Immature natural killer cell (primary cell): ENCODE results near the gene OR14A16. TPM values are rescaled to one million over a fixed set of nuclear protein-coding genes. Genes with fewer than 3 reads are reported as not detected.

Source experiments
- DNase-seq, 3 donors: peaks; one replicate each; pipeline ENCODE4 v3.0.0; 2022; ENCODE audit warnings: mixed read lengths in 1 of 3
- H3K27ac Mint-ChIP-seq, 6 donors: one replicate each; pipeline ENCODE4 v1.8.0; 2020; ENCODE audit warnings: mixed read lengths in 6 of 6, mild to moderate bottlenecking in 5 of 6, inconsistent platforms in 4 of 6, moderate library complexity in 3 of 6
- H3K27me3 Mint-ChIP-seq, 3 donors: one replicate each; pipeline ENCODE4 v1.8.0; 2020 to 2021; ENCODE audit warnings: low read depth in 3 of 3, mild to moderate bottlenecking in 3 of 3, mixed read lengths in 3 of 3, moderate library complexity in 3 of 3, inconsistent platforms in 1 of 3
- H3K36me3 Mint-ChIP-seq, 3 donors: one replicate each; pipeline ENCODE4 v1.8.0; 2020; ENCODE audit warnings: mixed read lengths in 3 of 3, inconsistent platforms in 2 of 3, mild to moderate bottlenecking in 2 of 3
- H3K4me1 Mint-ChIP-seq, 2 donors: one replicate each; pipeline ENCODE4 v1.8.0; 2020; ENCODE audit warnings: inconsistent platforms in 2 of 2, mild to moderate bottlenecking in 2 of 2, mixed read lengths in 2 of 2, moderate library complexity in 1 of 2
- H3K4me3 Mint-ChIP-seq, 5 donors: one replicate each; pipeline ENCODE4 v1.8.0; 2020; ENCODE audit warnings: mild to moderate bottlenecking in 5 of 5, mixed read lengths in 5 of 5, inconsistent platforms in 3 of 5, moderate library complexity in 3 of 5
- H3K9me3 Mint-ChIP-seq, 6 donors: one replicate each; pipeline ENCODE4 v1.8.0; 2020; ENCODE audit warnings: mild to moderate bottlenecking in 6 of 6, mixed read lengths in 6 of 6, inconsistent platforms in 4 of 6, moderate library complexity in 3 of 6
- polyA plus RNA-seq, 3 donors: library from polyadenylated mRNA; unstranded; fragments of 300-500 nt; fragmentation: Illumina TruSeq; gene quantifications; one replicate each; pipeline ENCODE4 v1.2.3, GENCODE V29; 2021

OR14A16 gene
- polyA plus RNA-seq, 3 donors from 2014 or later: not detected

DNA sequence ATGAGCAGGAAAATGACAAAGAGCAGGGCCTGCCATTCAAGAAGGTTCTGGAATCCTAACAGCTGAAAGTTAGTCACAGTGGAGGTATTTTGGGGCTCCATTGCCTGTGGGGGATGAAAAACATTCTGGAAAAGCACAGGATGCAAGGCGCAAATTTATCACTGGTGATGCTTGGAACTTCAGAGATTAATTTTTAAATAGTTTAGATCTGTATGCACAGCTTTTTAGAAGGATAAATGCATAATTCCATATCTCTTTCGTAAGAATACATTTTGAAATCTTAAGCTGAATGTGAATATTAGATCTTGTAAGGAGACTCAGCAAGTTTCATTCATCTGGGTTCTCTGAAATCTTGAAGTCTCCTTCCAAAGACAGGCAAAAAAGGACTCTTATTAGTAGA, 17.9 kb upstream of the OR14A16 start, which contains the start of gene OR11L1:
Gene OR11L1, minus strand, starts transcription at position 101 of the 400 bp plus-strand sequence. Its CDS starts 0 bp downstream, at position 101.
- H3K27ac Mint-ChIP-seq: no peak within 1 kb of the TSS
- peaks cover 0 to 3% (median 0%) of the 10 kb centered on the region in 6 donors for H3K9me3 Mint-ChIP-seq
- no peak for DNase-seq
- no peaks in the 10 kb centered on the region for H3K4me1 Mint-ChIP-seq
- peaks cover 0 to 6% (median 2%) of the 10 kb centered on the region in 3 donors for H3K27me3 Mint-ChIP-seq
- no peaks in the 10 kb centered on the region for H3K36me3 Mint-ChIP-seq
- H3K4me3 Mint-ChIP-seq: no peak within 1 kb of the TSS

DNA sequence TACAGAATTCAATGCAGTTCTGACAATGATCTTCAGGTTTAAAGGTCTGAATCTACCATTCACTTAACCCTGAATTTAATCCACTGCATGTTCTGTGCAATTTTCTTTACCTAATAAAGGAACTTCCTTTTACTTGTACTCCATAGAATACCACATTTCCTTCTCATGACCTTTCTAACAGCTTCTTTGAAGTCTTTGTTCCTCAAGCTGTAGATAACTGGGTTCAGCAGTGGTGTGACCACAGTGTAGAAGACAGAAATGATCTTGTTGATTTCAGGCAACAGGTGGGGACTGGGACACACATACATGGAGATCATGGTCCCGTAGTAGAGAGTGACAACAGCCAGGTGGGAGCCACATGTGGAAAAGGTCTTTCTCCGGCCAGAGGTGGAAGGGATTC, 16.9 kb upstream of the OR14A16 start:
- Mint-ChIP-seq H3K27ac (no peak overlapping the region), H3K9me3 (peaks cover 0 to 7% (median 1%) of the 10 kb centered on the region in 6 donors), H3K4me1 (no peaks in the 10 kb centered on the region), H3K27me3 (peaks cover 0 to 6% (median 2%) of the 10 kb centered on the region in 3 donors), H3K4me3 (no peak overlapping the region), H3K36me3 (no peaks in the 10 kb centered on the region)
- DNase-seq: no peak

DNA sequence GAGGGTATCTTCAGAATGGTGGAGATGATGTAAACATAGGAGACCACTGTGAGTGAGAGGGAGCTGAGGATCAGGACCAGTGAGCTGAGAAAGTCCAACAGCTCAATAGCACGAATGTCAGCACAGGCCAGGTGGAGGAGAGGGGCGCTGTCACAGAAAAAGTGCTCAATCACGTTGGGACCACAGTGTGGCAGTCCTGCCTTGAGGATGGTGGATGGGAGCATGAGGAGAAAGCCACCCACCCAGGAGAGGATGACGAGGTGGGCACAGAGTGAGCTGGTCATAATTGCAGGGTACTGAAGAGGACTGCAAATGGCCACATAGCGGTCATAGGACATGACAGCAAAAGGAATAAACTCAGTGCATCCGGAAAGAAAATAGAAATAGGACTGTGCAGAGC, 9.7 kb upstream of the OR14A16 start:
- H3K4me3 Mint-ChIP-seq: no peak overlapping the region
- H3K27ac Mint-ChIP-seq: no peak overlapping the region
- DNase-seq: no peak
- H3K27me3 Mint-ChIP-seq: peaks cover 0 to 2% (median 0%) of the 10 kb centered on the region in 3 donors
- H3K36me3 Mint-ChIP-seq: no peaks in the 10 kb centered on the region
- no peaks in the 10 kb centered on the region for H3K4me1 Mint-ChIP-seq
- H3K9me3 Mint-ChIP-seq: peaks cover 0 to 7% (median 1%) of the 10 kb centered on the region in 6 donors

DNA sequence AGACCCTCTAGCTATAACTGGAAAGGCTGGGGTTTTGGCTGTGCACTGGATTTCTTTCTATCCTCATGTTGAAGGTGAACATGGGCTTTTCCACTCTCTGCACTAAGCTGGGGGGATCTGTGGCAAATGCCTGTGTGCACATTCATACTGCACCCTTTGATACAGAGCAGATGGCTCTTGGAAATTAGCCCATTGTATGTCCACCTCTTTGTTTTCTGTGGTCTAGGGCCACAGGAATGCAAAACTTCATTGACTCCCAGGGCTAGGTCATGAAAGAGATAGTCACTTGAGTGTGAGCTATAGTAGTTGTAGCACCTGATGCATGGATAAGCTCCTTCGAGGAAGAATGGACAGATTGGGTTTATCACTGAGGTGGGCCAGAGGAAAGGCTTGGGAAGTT, 5.7 kb upstream of the OR14A16 start:
- no peaks in the 10 kb centered on the region for H3K4me1 Mint-ChIP-seq
- no peak for DNase-seq
- H3K27ac Mint-ChIP-seq: no peak overlapping the region
- H3K4me3 Mint-ChIP-seq: no peak overlapping the region
- H3K36me3 Mint-ChIP-seq: no peaks in the 10 kb centered on the region
- H3K9me3 Mint-ChIP-seq: peaks cover 0 to 6% (median 0%) of the 10 kb centered on the region in 6 donors
- peaks cover 0 to 1% (median 0%) of the 10 kb centered on the region in 3 donors for H3K27me3 Mint-ChIP-seq

DNA sequence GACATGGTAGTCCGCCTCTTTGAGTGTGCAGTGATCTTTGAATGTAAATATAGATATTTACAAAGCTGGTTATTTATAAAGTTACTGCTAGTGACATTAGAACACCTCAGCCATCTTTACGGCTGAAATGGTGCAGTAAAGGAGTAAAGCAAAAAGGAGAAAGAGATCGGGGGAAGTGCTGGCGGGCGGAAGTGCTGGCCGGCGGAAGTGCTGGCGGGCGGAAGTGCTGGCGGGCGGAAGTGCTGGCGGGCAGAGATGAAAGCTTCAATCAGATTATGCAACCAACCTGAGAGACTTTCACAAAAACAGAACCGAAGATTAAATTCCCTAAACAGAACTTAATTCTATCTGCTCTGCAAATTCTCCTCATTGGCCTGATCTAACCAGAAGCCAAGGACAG, 1.4 kb upstream of the OR14A16 start:
- H3K9me3 Mint-ChIP-seq: peaks cover 0 to 6% (median 0%) of the 10 kb centered on the region in 6 donors
- no peak for DNase-seq
- no peak overlapping the region for H3K4me3 Mint-ChIP-seq
- H3K27ac Mint-ChIP-seq: no peak overlapping the region
- no peaks in the 10 kb centered on the region for H3K36me3 Mint-ChIP-seq
- peaks cover 0 to 1% (median 1%) of the 10 kb centered on the region in 3 donors for H3K27me3 Mint-ChIP-seq
- no peaks in the 10 kb centered on the region for H3K4me1 Mint-ChIP-seq

DNA sequence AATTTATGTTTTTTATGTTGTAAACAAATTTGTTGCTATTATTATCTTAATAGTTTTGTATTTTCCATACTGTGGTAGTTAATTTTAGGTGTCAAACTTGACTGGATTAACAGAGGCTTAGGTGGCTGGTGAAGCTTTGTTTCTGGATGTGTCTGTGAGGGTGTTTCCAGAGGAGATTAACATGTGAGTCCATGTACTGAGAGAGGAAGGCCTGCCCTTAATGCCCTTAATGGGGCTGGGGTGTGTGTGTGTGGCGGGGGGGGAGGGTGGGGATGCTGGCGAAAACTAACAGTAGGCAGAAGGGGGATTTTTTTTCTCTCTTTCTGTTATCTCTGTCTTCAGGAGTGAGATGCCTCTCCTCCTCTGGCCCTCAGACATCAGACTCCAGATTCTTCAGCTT, 1.9 kb downstream of the OR14A16 start:
- no peaks in the 10 kb centered on the region for H3K36me3 Mint-ChIP-seq
- DNase-seq: no peak
- peaks cover 0 to 2% (median 0%) of the 10 kb centered on the region in 6 donors for H3K9me3 Mint-ChIP-seq
- no peak overlapping the region for H3K4me3 Mint-ChIP-seq
- no peak overlapping the region for H3K27ac Mint-ChIP-seq
- H3K27me3 Mint-ChIP-seq: peaks cover 0 to 2% (median 2%) of the 10 kb centered on the region in 3 donors
- no peaks in the 10 kb centered on the region for H3K4me1 Mint-ChIP-seq

DNA sequence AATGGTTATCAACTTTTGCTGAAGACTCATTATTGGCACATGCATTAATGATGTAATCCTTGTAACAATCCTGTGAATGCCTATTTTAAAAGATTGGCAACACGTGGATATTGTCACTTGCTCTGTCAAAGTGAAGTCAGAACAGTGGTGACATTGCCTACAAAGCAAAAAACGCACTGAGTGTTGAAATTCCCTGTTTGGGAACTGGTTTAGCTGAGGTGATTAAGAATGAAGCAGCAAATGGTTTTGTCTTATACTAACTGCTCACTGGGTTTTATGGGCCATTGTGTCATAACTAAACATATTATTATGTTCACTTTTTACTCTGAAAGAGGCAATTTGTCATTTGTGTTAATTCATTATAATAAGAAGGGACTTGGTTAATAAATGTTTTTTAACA, 11.3 kb downstream of the OR14A16 start:
- Mint-ChIP-seq H3K4me1 (no peaks in the 10 kb centered on the region), H3K27me3 (peaks cover 3 to 7% (median 4%) of the 10 kb centered on the region in 3 donors), H3K27ac (no peak overlapping the region)

DNA sequence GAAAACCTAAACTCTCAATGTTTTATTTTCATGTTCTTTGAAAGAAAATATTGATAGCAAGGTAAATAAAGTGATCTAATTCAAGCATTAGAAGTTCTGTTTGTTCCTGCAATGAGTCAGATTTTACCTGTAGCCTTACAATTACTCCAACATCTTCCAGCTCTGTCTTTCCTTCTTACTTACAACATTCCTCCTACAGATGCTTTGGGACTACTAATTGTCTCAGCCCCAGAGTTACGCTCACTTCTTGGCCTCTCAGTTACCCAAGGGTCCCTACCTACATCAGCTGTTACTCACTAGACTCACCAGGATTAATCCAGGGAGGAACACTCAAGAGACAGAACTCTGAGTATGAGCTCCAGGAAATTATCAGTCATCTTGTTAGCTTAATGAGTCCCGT, 26.4 kb downstream of the OR14A16 start:
- Mint-ChIP-seq H3K36me3 (no peaks in the 10 kb centered on the region), H3K9me3 (peaks cover 1 to 15% (median 6%) of the 10 kb centered on the region in 6 donors), H3K27ac (no peak overlapping the region), H3K4me1 (no peaks in the 10 kb centered on the region), H3K27me3 (peaks cover 0 to 1% (median 0%) of the 10 kb centered on the region in 3 donors), H3K4me3 (no peak overlapping the region)
- no peak for DNase-seq

More for the DNA sequence above, 11.3 kb downstream of the OR14A16 start:
- Mint-ChIP-seq H3K36me3 (no peaks in the 10 kb centered on the region), H3K4me3 (no peak overlapping the region), H3K9me3 (peaks cover 0 to 6% (median 0%) of the 10 kb centered on the region in 6 donors)
- no peak for DNase-seq

DNA sequence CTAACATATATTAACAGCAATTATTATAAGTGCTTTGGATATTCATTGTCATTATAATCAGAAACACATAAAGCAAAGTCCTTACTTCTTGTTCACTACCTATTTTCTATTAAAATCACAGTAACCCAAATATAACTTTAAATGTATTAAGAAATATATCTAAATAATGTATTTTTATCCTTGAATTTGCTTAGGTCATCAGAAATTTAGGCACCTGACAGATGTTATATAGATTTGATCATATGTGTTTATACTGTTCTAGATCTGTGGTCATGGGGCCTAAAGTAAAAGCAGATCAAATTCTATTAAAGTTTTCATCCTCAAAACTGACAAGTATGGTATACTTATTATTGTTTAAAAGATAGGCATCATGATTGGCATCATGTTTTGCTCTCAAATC, 54.3 kb downstream of the OR14A16 start:
- no peaks in the 10 kb centered on the region for H3K4me1 Mint-ChIP-seq
- no peak overlapping the region for H3K27ac Mint-ChIP-seq
- H3K4me3 Mint-ChIP-seq: no peak overlapping the region
- H3K36me3 Mint-ChIP-seq: no peaks in the 10 kb centered on the region
- DNase-seq: no peak
- H3K27me3 Mint-ChIP-seq: peaks cover 0 to 2% (median 0%) of the 10 kb centered on the region in 3 donors
- H3K9me3 Mint-ChIP-seq: peaks cover 0 to 10% (median 3%) of the 10 kb centered on the region in 6 donors

Other genes with a start within 250 kb of the OR14A16 start
- not detected for gene OR2G2, start 235.8 kb downstream of the OR14A16 start, polyA plus RNA-seq
- not detected for gene OR2G3, start 218.5 kb downstream of the OR14A16 start, polyA plus RNA-seq
- not detected for gene OR13G1, start 144.4 kb downstream of the OR14A16 start, polyA plus RNA-seq
- gene OR6F1, start 107.5 kb downstream of the OR14A16 start, polyA plus RNA-seq: not detected
- not detected for gene OR14K1, start 85.5 kb downstream of the OR14A16 start, polyA plus RNA-seq
- not detected for gene OR14A2, start 76.0 kb downstream of the OR14A16 start, polyA plus RNA-seq
- gene OR1C1, start 63.6 kb downstream of the OR14A16 start, polyA plus RNA-seq: not detected
- not detected for gene OR11L1, start 17.8 kb upstream of the OR14A16 start, polyA plus RNA-seq
- 1 to 10 TPM; 1.1 to 2.3 (median 1.5) TPM for gene TRIM58, start 33.1 kb upstream of the OR14A16 start, polyA plus RNA-seq
- under 1 TPM in 2 of 3 donors, not detected in 1; 0.55 to 0.82 TPM for gene OR2W3, start 71.5 kb upstream of the OR14A16 start, polyA plus RNA-seq
- gene OR2T8, start 96.1 kb upstream of the OR14A16 start, polyA plus RNA-seq: not detected
- not detected for gene OR2AJ1, start 100.8 kb upstream of the OR14A16 start, polyA plus RNA-seq
- gene OR2L8, start 124.7 kb upstream of the OR14A16 start, polyA plus RNA-seq: not detected
- not detected for gene OR2AK2, start 141.1 kb upstream of the OR14A16 start, polyA plus RNA-seq
- not detected for gene OR2L5, start 189.5 kb upstream of the OR14A16 start, polyA plus RNA-seq
- gene OR2L2, start 206.0 kb upstream of the OR14A16 start, polyA plus RNA-seq: under 1 TPM in 1 of 3 donors, not detected in 2; 0.36 TPM
- not detected for gene OR2L3, start 222.7 kb upstream of the OR14A16 start, polyA plus RNA-seq